Measurements from ENCODE around the gene C12orf76. TPM values are rescaled to one million over a fixed set of nuclear protein-coding genes. Genes with fewer than 3 reads are reported as not detected.
"Not testable (repeated sequence)": the region's sequence is repeated elsewhere in the genome, so short reads cannot be mapped to it uniquely, and the experiment has no call there.

Gene C12orf76
- total and polyA plus RNA-seq, 9 of the 15 experiments (the other 6 are each of a cell fraction or from before 2014, with no cell fraction given): 6.3 to 38.6 (median 12.3) TPM

GRCh38 chr12:110088216-110088615, 39.9 kb upstream of the C12orf76 start:
- POLR2A ChIA-PET: interaction anchor here (0.6 to 0.8 kb wide), 4 partner anchors 14 to 304 kb away, joined by 3 to 4 read pairs (median 3); no protein-coding TSS in a partner anchor
- BruUV-seq (replicated peaks); H2AFZ ChIP-seq (ENCODE audit: low read depth, low read length); H3K27me3 ChIP-seq (ENCODE audit: control insufficient read depth in 2 of 2, insufficient read depth in 2 of 2, low read length in 2 of 2); H3K27ac ChIP-seq (ENCODE audit: extremely low read depth, low read depth, low read length); intact Hi-C loops (cut with micrococcal nuclease); in situ Hi-C loops (cut with MboI); H4K20me1 ChIP-seq (replicated peaks; ENCODE audit: control insufficient read depth, insufficient read depth, low read length); FAIRE-seq; H3K36me3 ChIP-seq (ENCODE audit: control insufficient read depth, insufficient read depth, low read length); H3K9ac ChIP-seq (ENCODE audit: insufficient read depth in 1 of 2, low read depth in 2 of 2, low read length in 2 of 2); H3K79me2 ChIP-seq (ENCODE audit: control insufficient read depth, insufficient read depth, low read length); CTCF ChIA-PET (ENCODE audit: low intra/inter-chr PET ratio); H3K4me2 ChIP-seq (ENCODE audit: insufficient read depth, low read length); H3K4me3 ChIP-seq; ATAC-seq; DNase-seq (ENCODE audit: extremely low read depth in 1 of 4, low spot score in 3 of 4); H3K9me1 ChIP-seq (ENCODE audit: control insufficient read depth, insufficient read depth, low read length); H3K9me3 ChIP-seq (replicated peaks; ENCODE audit: control insufficient read depth, insufficient read depth, low read depth, low read length): not testable (repeated sequence)
- WGBS (ENCODE audit: insufficient coverage, low coverage, missing lambda C conversion rate): 79% methylated on average over 6 of the region's 6 CpGs
- peaks cover 5 to 26% of the 10 kb centered on the region in 2 experiments; a peak in 4 of 5 replicates for H3K4me1 ChIP-seq (replicated peaks in 1 of 2; ENCODE audit: control insufficient read depth in 2 of 2, insufficient read depth in 2 of 2, low read length in 2 of 2)

GRCh38 chr12:110084314-110085015, 36.1 kb upstream of the C12orf76 start:
- no TSS peak for BruUV-seq (replicated peaks)
- Histone ChIP-seq H3K36me3 (ENCODE audit: control insufficient read depth, insufficient read depth, low read length) (no peaks in the 10 kb centered on the region), H3K9me1 (ENCODE audit: control insufficient read depth, insufficient read depth, low read length) (no peaks in the 10 kb centered on the region), H4K20me1 (replicated peaks; ENCODE audit: control insufficient read depth, insufficient read depth, low read length) (no peaks in the 10 kb centered on the region), H3K4me1 (replicated peaks in 1 of 2; ENCODE audit: control insufficient read depth in 2 of 2, insufficient read depth in 2 of 2, low read length in 2 of 2) (peaks cover 13 to 37% of the 10 kb centered on the region in 2 experiments), H3K9me3 (replicated peaks; ENCODE audit: control insufficient read depth, insufficient read depth, low read depth, low read length) (no peaks in the 10 kb centered on the region; the same call in 1 of the 2 replicates), H3K79me2 (ENCODE audit: control insufficient read depth, insufficient read depth, low read length) (no peaks in the 10 kb centered on the region), H3K27me3 (ENCODE audit: control insufficient read depth in 2 of 2, insufficient read depth in 2 of 2, low read length in 2 of 2) (no peaks in the 10 kb centered on the region), H2AFZ (ENCODE audit: low read depth, low read length) (peak overlapping the region; percentile 17), H3K27ac (ENCODE audit: extremely low read depth, low read depth, low read length) (no peak overlapping the region), H3K4me3 (no peak overlapping the region), H3K4me2 (ENCODE audit: insufficient read depth, low read length) (no peak overlapping the region), H3K9ac (ENCODE audit: insufficient read depth in 1 of 2, low read depth in 2 of 2, low read length in 2 of 2) (no peak overlapping the region)
- ATAC-seq (no peak), FAIRE-seq (no peak), DNase-seq (ENCODE audit: extremely low read depth in 1 of 4, low spot score in 3 of 4) (no peak)
- POLR2A ChIA-PET: interaction anchor here (0.7 kb wide), 1 partner anchor 598 kb away, joined by 3 read pairs; no protein-coding TSS in a partner anchor
- in situ Hi-C loops (cut with MboI) (no loop called here), intact Hi-C loops (cut with micrococcal nuclease) (no loop called here)
- 64% methylated on average over 4 of the region's 4 CpGs for WGBS (ENCODE audit: insufficient coverage, low coverage, missing lambda C conversion rate)
- TF ChIP-seq ZNF512 (tag; IDR thresholded peaks at IDR 0.05) (peak; percentile 83), SMAD2 (IDR thresholded peaks at IDR 0.05; ENCODE audit: low read depth, low read length) (no peak), PTTG1 (tag; IDR thresholded peaks at IDR 0.05; ENCODE audit: low read depth) (no peak)
- CTCF ChIA-PET (ENCODE audit: low intra/inter-chr PET ratio): no interaction called here

All from K562 (cell line).